Fibroblast of villous mesenchyme (primary cell): ENCODE measurements around the gene MPV17. TPM values are rescaled to one million over a fixed set of nuclear protein-coding genes. Genes with fewer than 3 reads are reported as not detected.
"Not testable (repeated sequence)": the region's sequence is repeated elsewhere in the genome, so short reads cannot be mapped to it uniquely, and the experiment has no call there.

Experiments used
- DNase-seq: peaks from one replicate; pipeline ENCODE4 v3.0.0-alpha.2; 2010; ENCODE audit warnings: low read depth
- H3K4me3 ChIP-seq: 2 replicates; pipeline ENCODE4 v1.5.1; 2011; ENCODE audit warnings: low read depth, mild to moderate bottlenecking, low read length
- CTCF ChIP-seq: IDR thresholded peaks from 2 replicates; pipeline ENCODE4 v1.5.1; 2012; ENCODE audit warnings: low read depth, mild to moderate bottlenecking, low read length; ENCODE audit not compliant: insufficient read depth
- total RNA-seq: library from RNA; depleted of rRNA; stranded (reverse); fragments of >200 nt; gene quantifications from 2 replicates; pipeline ENCODE4 v1.2.3, GENCODE V29; 2012

The MPV17 gene
- total RNA-seq, 1 donor = 73.8 TPM

- no peak overlapping the region for H3K4me3 ChIP-seq
- no peak for TF ChIP-seq CTCF
These were observed 44.9 kb downstream of the MPV17 start for GRCh38 chr2:27278010-27278409.

GRCh38 chr2:27275211-27276150, 47.4 kb downstream of the MPV17 start, which contains the start of gene DNAJC5G:
Gene DNAJC5G (plus strand): TSS chr2:27275433. CDS start chr2:27276729, 1,296 bp downstream.
- TF ChIP-seq CTCF = no peak
- no peak for DNase-seq
- H3K4me3 ChIP-seq = no peak within 1 kb of the TSS

More at GRCh38 chr2:27278010-27278409, 44.9 kb downstream of the MPV17 start:
- no peak for DNase-seq

GRCh38 chr2:27272537-27273522, 50.1 kb downstream of the MPV17 start:
- not testable (repeated sequence) for H3K4me3 ChIP-seq, DNase-seq

- TF ChIP-seq CTCF = no peak
- no peak overlapping the region for H3K4me3 ChIP-seq
- DNase-seq = no peak
These were observed 51.1 kb downstream of the MPV17 start for GRCh38 chr2:27271631-27272340.

GRCh38 chr2:27270670-27271069, 52.2 kb downstream of the MPV17 start:
- H3K4me3 ChIP-seq = no peak overlapping the region
- no peak for DNase-seq
- TF ChIP-seq CTCF = no peak

GRCh38 chr2:27270131-27270530, 52.8 kb downstream of the MPV17 start:
- no peak overlapping the region for H3K4me3 ChIP-seq
- no peak for TF ChIP-seq CTCF
- no peak for DNase-seq

- not testable (repeated sequence) for DNase-seq
These were observed 54.6 kb downstream of the MPV17 start for GRCh38 chr2:27268296-27268695.

More at GRCh38 chr2:27268296-27268695, 54.6 kb downstream of the MPV17 start:
- H3K4me3 ChIP-seq = not testable (repeated sequence)
